GM19372 (cell line): ENCODE data around the gene CD200.
"Not testable (repeated sequence)": the region's sequence is repeated elsewhere in the genome, so short reads cannot be mapped to it uniquely, and the experiment has no call there.

Source experiments
- ATAC-seq: cut with Tn5 transposase; IDR thresholded peaks from one replicate; pipeline ENCODE4 v1.9.1; 2021; ENCODE audit warnings: mild to moderate bottlenecking, low read depth, moderate library complexity; ENCODE audit not compliant: unreplicated experiment

The CD200 gene

DNA sequence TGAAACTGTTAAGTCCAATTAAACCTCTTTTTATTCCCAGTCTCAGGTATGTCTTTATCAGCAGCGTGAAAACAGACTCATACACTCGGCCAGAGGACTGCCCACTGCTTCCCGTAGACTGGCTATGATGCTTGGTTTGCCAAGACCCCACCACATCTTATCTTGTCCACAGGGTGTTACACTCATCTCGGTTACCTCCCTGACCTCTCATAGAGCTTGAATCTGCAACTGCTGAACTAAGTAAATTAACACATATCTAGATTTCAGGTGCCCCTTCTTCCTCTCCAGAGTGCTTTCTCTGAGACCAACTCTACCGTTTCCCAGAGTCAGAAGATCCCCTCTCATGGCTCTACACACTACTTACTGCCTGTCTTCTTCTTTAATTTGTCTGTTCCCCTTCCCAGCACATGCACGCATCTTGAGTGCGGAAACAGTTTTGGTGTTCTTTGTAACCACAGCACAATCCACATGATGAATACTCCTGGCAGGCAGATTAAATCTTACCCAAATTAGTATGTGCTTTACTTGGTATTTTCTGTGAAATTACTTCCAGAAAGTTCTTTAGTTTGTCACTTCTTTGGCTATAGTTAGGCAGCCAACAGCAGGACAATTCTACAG, 49.7 kb downstream of the CD200 start:
- no peak for ATAC-seq

DNA sequence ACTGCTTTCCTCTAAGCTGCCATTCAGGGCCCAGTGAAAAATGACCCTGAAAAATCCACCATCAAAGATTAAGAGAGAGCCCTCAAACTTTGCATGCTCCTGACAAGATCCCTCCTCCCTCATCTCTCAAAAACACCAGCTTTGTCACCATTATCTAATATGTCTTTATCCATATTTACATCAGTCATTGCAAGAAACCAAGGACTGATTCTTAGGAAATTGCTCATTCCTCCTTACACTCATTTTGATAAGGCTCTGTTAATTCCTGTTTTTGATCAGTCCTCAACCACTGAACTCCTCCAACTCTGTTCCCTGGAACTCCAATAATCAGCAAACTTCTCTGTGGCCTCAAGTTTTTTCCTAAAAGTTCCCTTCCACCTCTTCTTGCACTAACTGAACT, 51.8 kb downstream of the CD200 start:
- ATAC-seq, result no peak

DNA sequence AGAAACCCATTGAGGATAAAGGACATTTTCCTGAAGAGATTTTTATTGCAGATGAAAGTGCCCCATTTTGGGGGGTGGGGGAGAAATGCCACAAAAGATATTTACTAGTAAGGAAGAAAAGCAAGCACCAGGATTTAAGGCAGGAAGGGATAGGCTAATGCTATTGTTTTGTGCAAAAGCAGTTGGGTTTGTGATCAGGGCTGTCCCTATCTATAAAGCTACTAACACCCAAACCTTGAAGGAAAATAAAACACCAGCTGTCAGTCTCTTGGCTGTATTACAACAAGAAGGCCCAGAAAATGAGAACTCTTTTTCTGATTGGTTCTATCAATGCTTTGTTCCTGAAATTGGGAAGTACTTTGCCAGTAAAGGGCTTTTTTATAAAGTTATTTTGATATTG, 56.0 kb downstream of the CD200 start:
- ATAC-seq, result no peak

DNA sequence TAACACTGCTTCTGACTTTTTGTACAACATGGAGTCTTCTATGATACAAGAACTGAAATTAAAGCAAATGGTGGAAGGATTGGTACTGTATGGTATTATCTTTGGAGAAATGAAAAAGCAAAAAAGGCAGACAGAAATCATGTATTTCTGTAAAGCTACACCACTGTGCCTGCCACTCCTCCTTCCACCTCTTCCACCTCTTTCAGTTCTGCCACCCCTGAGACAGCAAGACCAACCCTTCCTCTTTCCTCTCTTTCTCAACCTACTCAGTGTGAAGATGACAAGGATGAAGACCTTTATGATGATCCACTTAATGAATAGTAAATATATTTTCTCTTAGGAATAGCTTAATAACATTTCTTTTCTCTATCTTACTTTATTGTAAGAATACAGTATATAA, 57.0 kb downstream of the CD200 start:
- no peak for ATAC-seq

DNA sequence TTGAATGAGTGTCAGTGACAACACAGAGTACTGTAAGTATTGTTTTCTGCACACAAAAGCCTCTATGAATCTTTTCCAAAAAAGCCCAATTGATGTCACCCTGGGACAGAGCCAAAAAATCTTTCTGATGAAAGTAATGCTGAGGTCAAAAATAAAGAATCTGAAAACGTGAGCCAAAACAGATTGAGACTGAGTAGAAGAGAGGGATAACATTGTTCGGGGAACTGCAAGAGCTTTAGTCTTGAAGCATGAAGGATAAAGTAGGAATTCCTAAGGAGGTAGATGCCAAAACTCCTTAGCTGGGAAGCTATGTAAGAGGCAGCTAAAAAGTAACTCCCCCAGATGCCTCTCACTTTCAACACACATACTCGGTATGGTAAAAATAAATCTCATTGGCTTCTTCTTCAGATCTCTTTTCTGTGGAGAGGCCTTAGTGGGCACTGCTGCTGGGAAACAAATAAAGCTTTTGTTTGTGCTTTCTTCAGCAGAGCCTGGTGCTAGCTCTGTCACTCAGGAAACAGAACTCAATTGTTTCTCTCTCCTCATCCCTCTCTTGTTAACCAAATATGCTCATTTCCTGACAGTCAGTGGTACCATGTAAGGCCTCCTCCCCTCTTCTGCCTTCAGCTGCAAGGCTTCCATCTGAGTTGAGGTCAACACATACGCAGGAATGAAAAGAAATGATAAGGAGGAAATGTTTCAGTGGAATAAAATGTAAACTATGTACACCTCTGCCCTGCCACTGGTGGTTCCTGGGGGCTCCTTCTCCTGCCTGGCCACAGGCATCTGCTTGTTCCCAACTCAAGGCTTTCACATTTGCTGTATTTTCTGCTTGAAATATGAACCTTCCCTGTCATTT, 58.1 kb downstream of the CD200 start:
- no peak for ATAC-seq

DNA sequence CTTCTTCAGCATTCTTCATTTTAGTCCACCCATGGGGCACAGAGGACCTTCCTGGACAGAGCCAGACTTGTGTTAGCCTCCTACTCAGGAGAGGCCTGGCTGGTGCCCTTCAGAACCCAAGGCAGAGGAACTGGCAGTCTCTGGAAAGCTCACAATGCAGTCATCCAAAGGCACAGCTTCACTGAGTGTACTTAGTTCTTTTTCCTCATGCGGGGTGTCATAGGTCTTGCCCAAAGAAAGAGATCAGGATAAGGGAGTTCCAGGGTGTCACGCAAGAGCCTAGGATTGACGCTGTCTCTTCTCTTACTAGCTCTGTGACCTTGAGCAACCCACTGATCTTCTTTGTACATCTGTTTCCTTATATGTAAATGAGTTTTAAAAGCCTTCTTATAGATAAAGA, 58.7 kb downstream of the CD200 start:
- no peak for ATAC-seq

DNA sequence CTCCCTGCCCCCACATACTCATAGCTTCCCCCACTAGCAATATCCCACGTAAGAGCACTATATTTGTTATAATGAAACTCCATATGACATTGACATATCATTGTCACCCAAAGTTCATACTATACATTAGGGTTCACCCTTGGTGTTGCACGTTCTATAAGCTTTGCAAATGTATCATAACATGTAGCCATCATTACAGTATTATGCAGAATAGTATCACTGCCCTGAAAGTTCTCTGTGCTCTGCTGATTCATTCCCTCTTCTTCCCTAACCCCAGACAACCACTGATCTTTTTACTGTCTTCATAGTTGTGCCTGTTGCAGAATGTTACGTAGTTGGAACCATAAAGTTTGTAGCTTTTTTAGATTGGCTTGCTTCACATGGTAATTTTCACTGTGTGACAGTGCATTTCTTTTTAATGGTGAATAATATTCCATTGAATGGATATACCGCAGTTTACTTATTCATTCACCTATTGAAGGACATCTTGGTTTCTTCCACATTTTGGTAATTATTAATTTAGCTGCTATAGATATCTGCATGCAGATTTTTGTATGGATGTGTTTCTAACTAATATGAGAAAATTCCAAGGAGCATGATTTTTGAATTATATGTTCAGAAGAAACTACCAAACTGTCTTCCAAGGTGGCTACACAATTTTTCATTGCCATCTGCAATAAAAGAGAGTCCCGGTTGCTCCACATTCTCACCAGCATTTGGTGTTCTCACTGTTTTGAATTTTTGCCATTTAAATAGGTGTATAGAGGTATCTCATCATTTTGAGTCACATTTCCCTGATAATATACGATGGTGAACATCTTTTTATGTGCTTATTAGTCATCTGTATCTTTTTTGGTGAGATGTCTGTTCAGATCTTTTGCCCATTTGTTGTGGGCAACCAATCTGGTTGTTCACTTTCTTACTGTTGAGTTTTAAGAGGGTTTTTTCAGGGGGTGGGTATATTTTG, 59.7 kb downstream of the CD200 start:
- no peak for ATAC-seq

DNA sequence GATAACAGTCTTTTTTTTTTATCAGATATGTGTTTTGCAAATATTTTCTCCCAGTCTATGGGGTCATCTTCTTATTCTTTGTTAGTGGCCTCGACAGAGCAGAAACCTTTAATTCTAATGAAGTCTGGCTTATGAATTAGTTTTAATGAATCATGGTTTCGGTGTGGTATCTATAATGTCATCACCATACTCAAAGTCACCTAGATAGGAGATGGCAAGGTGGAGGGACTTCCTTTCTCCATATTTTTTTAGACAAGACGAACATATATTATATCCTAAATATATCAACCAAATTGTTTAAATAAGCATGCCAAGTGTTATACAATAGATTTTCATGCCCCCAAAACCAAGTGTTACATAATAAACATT, 60.4 kb downstream of the CD200 start:
- ATAC-seq, result no peak

DNA sequence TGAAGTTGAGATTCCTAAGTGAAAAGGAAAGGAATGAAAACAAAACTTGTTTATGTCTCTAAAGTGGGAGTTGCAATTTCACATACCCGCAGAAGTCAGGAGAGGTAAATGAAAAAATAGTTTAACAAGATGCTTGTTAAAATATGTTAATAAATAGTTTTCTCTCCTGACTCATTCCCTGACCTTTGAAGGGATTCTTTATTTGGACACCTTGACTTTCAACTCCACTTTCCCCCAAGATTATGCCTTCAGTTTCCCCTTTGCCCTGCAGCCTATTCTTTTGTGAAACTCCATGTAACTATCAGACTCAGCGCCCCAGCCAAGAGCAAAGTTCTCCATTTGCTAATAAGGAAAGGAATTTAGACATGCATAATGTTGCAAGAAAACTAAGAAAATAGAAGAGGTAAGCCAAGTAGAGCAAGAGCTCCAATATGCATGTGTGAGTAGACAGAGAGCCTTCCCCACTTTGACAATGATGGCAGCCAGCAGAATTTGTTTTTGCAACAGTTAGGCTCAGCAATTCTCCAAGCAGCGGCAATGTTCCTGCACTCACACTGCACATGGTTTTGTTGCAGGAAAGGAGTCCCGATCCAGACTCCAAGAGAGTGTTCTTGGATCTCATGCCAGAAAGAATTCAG, 61.2 kb downstream of the CD200 start:
- no peak for ATAC-seq

DNA sequence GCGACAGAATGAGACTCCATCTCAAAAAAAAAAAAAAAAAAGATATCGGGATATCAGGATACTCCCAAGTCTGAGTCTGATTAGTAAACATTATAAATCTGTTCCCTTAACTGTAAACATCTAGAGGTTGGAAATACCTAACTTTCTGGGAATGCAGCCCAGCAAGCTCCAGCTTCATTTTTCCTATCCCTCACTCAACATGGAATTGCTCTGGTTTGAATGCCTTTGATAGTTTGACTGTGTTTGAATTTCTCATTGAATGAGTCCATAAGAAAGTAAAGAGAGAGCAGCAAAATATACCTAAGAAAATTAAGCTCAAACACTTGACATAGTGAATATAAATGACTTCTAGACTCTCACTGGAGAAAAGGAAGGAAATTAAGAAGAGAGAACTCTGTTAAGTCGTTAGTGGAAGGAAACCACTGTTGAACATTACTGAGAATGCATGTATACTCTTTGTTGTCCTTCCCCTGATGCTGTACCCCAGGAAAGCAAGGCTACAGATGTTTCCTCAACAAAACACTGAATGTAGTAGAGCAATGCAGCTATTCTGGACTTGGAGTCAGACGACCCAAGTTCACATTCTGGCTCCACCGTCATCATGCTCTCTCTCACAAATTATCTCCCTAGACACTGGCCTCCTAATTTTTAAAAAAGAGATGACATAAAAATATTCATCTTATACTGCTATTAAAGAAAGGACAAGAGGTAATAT, 62.4 kb downstream of the CD200 start:
- no peak for ATAC-seq

DNA sequence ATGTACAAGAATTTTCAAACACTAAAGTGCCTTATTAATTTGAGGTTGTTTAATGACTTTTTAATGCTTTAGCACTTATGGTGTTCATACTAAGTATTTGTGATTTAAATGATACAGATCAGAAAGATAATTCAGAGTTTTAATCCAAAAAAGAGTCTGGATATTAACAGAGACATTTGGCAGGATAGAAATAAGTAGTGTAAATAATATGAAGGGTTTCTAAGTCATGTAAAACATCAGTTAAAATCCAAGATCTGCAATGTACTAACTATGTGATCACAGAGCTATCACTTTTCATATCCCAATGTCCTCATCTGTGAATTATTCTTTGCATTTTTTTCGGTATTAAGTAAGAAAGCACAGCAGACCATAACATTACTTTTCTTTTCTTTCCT, 62.9 kb downstream of the CD200 start:
- ATAC-seq, result no peak

DNA sequence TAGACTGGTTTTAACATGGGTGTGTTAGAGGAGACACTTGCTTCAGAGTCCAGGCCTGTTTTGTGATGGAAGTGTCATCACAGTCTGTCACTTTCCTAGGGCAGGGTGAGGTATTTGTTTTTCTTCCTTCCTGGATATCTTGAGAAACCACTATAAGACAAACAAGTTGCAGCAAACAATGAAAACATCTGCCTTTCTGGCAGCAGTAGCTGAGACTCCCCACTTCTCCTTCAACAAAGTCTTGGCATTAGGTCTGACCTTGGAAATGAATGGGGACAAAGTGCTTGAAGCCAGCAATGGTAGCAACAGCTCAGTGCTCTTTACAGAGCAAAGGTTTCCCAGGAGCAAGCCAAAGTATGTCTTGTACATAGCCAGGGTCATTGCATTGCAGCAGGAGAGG, 64.6 kb downstream of the CD200 start:
- no peak for ATAC-seq

DNA sequence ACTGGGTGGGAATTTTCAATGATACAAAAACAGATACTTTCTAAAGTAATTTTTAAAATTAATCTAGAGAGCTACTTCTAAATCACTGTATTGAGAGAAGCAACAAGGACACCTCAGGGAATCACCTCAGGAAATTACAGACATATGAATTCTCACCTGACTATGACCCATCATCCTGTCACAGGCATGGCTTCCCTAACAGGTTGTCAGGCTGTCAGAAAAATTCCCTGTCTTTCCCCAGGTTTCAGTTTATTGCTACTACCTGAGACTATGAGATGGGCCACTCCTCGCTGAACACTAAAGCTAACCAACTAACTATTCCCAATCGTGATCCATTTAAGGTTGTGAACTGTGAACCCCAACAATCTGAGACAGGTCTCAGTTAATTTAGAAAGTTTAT, 66.1 kb downstream of the CD200 start:
- no peak for ATAC-seq

DNA sequence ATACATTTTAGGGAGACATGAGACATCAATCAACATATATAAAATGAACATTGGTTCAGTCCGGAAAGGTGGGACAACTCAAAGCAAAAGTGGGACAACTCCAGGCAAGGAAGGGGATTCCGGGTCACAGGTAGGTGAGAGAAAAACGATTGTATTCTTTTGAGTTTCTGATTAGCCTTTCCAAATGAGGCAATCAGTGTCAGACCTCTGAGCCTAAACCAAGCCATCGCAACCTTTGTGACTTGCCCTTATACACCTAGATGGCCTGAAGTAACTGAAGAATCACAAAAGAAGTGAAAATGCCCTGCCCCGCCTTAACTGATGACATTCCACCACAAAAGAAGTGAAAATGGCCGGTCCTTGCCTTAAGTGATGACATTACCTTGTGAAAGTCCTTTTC, 66.6 kb downstream of the CD200 start:
- not testable (repeated sequence) for ATAC-seq

DNA sequence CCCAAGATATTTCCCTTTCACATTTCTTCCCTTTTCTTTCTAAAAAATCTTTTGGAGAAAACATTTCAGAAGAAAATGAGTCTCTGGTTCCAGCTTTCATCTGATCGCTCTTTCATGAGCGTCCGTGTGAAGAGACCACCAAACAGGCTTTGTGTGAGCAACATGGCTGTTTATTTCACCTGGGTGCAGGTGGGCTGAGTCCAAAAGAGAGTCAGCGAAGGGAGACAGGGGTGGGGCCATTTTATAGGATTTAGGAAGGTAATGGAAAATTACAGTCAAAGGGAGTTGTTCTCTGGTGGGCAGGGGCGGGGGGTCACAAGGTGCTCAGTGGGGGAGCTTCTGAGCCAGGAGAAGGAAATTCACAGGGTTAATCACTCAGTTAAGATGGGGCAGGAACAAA, 67.4 kb downstream of the CD200 start:
- not testable (repeated sequence) for ATAC-seq

DNA sequence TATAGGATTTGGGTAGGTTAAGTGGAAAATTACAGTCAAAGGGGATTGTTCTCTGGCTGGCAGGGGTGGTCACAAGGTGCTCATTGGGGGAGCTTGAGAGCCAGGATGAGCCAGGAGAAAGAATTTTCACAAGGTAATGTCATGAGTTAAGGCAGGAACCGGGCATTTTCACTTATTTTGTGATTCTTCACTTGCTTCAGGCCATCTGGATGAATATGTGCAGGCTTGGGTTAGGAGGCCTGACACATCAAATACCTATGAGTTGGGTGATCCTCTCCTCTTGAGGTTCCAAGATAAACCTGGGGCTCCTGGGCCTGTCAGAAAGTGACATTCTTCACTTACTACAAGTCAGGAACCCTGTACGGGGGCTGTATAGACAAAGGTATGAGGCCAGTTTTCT, 68.7 kb downstream of the CD200 start:
- no peak for ATAC-seq

DNA sequence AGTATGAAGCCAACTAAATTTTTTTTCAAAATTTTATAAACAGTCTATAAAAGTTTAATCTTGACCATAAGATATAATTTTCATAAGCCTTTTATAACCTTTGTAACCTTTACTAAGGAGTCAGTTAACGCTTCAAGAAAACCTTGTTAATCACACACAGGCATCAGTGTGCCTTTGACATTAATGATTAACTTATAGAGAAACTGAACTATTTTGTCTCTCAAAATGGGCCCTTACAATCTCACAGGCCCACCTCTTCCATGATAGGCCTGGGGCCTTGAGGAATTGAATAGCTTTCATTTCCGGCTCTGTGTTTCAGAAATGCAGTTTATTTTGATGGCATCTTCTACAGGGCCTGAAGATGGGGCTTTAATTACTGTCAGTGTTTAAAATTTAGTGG, 70.1 kb downstream of the CD200 start:
- no peak for ATAC-seq

DNA sequence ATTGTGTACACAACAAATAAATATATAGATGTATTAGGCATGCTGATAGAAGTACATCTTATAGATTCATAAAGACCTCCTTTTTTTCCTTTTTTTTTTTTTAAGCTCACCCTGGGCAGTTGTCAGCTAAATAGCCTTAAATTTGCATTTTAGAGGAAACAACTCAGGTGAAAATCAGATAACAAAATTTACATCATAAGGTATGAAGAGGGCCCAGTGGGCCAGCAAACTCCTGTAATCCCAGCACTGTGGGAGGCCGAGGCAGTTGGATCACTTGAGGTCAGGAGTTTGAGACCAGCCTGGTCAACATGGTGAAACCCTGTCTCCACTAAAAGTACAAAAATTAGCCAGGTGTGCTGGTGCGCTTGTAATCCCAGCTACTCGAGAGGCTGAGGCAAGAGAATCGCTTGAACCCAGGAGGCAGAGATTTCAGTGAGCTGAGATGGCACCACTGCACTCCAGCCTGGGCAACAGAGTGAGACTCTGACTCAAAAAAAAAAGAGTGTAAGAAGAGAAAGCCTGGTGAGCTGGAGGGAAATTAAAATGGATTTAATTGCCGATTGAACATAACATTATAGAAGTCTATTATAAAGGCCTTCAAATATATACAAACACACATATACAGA, 72.1 kb downstream of the CD200 start:
- not testable (repeated sequence) for ATAC-seq

DNA sequence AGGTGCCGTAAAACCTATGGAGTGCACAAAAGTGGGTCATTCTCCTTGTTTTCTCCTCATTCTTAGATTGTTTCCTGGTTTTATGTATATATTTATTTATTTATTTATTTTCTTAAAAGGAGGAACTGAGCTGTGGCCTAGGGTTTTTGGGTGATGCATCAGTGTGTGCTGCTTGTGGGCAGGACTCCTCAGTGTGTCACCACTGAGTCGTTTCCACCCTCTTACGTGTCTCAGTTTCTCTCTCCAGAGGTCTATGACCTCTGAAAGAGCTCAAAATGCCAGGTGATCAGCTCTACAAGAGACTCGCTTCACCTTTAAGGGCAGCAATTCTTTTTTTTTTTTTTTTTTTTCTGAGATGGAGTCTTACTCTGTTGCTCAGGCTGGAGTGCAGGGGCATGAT, 72.9 kb downstream of the CD200 start:
- ATAC-seq, result no peak
